BJ (cell line): ENCODE data around the gene CXXC1. TPM values are rescaled to one million over a fixed set of nuclear protein-coding genes. Genes with fewer than 3 reads are reported as not detected.

ENCODE experiments used
- CTCF ChIA-PET: fragments of 350-600 bp; formaldehyde crosslinking; extraction: SDS; loops from one replicate; lab custom pipeline; 2021; ENCODE audit warnings: antibody characterized with exemption, inconsistent platforms; lab: Yijun Ruan, JAX
- POLR2A ChIA-PET: fragments of 300-600 bp; sonication (Branson Sonifier 250); formaldehyde crosslinking; extraction: SDS; loops from one replicate; lab custom pipeline; 2021; ENCODE audit warnings: antibody characterized with exemption; lab: Charles Lee
- DNase-seq: peaks from one replicate; pipeline ENCODE4 v3.0.0-alpha.2; 2011; ENCODE audit warnings: low read depth
- H3K27me3 ChIP-seq: 2 replicates; pipeline ENCODE4 v1.6.0; 2011; ENCODE audit warnings: low read length; ENCODE audit not compliant: control insufficient read depth, insufficient read depth
- H3K36me3 ChIP-seq: 2 replicates; pipeline ENCODE4 v1.5.1; 2011; ENCODE audit warnings: low read length; ENCODE audit not compliant: control insufficient read depth, insufficient read depth
- H3K4me3 ChIP-seq: 2 replicates; pipeline ENCODE4 v1.5.1; 2011; ENCODE audit warnings: low read depth, mild to moderate bottlenecking, control low read depth, low read length
- CTCF ChIP-seq: IDR thresholded peaks from 2 replicates; pipeline ENCODE4 v1.5.1; 2011; ENCODE audit warnings: low read depth, mild to moderate bottlenecking, control low read depth, inconsistent platforms, low read length, moderate library complexity; ENCODE audit not compliant: insufficient read depth
- polyA plus RNA-seq: library from polyadenylated mRNA; depleted of rRNA; stranded (reverse); fragments of >200 nt; gene quantifications from 2 replicates; pipeline ENCODE4 v1.2.3, GENCODE V29; 2011; rRNA removed
- small RNA-seq: library from RNA; depleted of rRNA; stranded (forward); fragments of <200 nt; gene quantifications from one replicate; pipeline ENCODE3, GENCODE V24; 2012; ENCODE audit warnings: low replicate concordance, low read depth; ENCODE audit not compliant: insufficient read length

The CXXC1 gene
- polyA plus RNA-seq, 1 experiment, result 51.2 TPM

- TF ChIP-seq CTCF, result no peak
- no peaks in the 10 kb centered on the region for H3K27me3 ChIP-seq
- H3K4me3 ChIP-seq, result no peak overlapping the region
- ChIA-PET POLR2A (interaction anchor here (0.6 kb wide), 1 partner anchor 1674 kb away, joined by 5 read pairs; no protein-coding TSS in a partner anchor), CTCF (interaction anchor here (2.0 kb wide), 1 partner anchor 117 kb away, joined by 5 read pairs; no protein-coding TSS in a partner anchor)
- DNase-seq, result no peak
- no peaks in the 10 kb centered on the region for H3K36me3 ChIP-seq
Observed at GRCh38 chr18:50240080-50240563, 47.4 kb downstream of the CXXC1 start.

- ChIA-PET POLR2A (no interaction called here), CTCF (interaction anchor here (0.8 kb wide), 1 partner anchor 10 kb away, joined by 3 read pairs; no protein-coding TSS in a partner anchor)
- TF ChIP-seq CTCF, result no peak
- Histone ChIP-seq H3K36me3 (no peaks in the 10 kb centered on the region), H3K4me3 (no peak overlapping the region), H3K27me3 (peaks cover 2% of the 10 kb centered on the region; the same call in 1 of the 2 replicates)
- DNase-seq, result no peak
Observed at GRCh38 chr18:50232419-50232818, 55.1 kb downstream of the CXXC1 start.

Small RNAs within 50 kb of the gene (small RNA-seq; reads per million reads assigned to genes)
- gene RNA5SP458, result not detected

Other genes with a start within 250 kb of the CXXC1 start
- gene MYO5B, start 92.5 kb downstream of the CXXC1 start, polyA plus RNA-seq, result 0.13 and 0.18 TPM in 2 replicates
- 0.17 and 0.33 TPM in 2 replicates for gene CFAP53, start 21.2 kb downstream of the CXXC1 start, polyA plus RNA-seq
- 36.0 and 54.4 TPM in 2 replicates for gene MBD1, start 6.2 kb downstream of the CXXC1 start, polyA plus RNA-seq
- gene SKA1, start 87.4 kb upstream of the CXXC1 start, polyA plus RNA-seq, result 6.2 and 9.7 TPM in 2 replicates